OCI-LY1 (cell line): Measurements from ENCODE around the gene TNP1.

Experiments used
- CTCF ChIP-seq: fragments of 200-600 bp; sonication (generic), shearing (Covaris generic); IDR thresholded peaks from 2 replicates; pipeline ENCODE4 v1.5.1; 2017; ENCODE audit warnings: mild to moderate bottlenecking, antibody characterized with exemption, low read length, moderate library complexity, mixed read lengths
- EZH2 ChIP-seq: fragments of 200-600 bp; sonication (generic), shearing (Covaris generic); IDR thresholded peaks from 2 replicates; pipeline ENCODE4 v1.8.0; 2017; ENCODE audit warnings: borderline replicate concordance, mixed run types, mild to moderate bottlenecking, antibody characterized with exemption, low read length, moderate library complexity, mixed read lengths

DNA sequence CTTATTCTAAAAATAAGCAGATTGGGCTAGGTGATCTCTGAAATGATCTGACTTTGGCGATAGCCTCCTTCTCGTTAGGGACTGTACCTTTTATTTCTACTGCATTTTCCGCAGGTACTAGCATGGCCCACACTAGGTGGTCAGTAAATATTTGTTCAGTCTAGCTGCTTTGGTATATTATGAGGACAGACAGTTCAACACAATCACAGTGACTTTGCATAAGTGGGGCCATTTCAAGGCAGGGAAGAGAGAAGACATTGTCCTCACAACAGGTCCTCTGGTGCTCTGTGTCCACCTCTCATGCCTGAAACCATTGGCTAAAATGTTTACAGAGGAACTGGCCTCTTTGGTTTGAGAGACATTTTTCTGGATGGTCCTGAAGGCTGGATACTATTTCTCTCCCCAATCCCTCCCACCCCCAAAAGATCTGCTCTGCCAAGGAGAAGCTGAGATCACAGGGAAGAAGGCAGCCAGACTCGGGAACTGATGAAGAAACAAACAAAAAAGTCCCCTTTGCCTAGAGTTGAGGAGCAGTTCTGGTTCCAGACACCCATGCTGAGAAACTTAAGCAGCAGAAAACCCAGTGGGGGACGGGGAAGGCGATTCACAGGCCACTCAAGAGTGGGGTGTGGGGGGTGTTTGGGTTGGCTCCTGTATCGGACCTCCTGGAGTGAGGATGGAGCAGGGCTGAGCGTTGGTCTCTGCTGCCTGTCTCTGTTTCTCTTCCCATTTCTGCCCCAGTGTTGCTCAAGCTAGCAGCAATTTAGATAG, 2.9 kb upstream of the TNP1 start:
- TF ChIP-seq CTCF = no peak
- no peak for TF ChIP-seq EZH2
